IMR-90 (cell line): ENCODE data around the gene NEK4. TPM values are rescaled to one million over a fixed set of nuclear protein-coding genes. Genes with fewer than 3 reads are reported as not detected.

ENCODE experiments used
- ATAC-seq: fragments of 200-7000 bp; cut with Tn5 transposase; 2 replicates; pipeline ENCODE4 v1.9.1; 2020; ENCODE audit warnings: low read depth, mild to moderate bottlenecking, moderate library complexity
- BruUV-seq: library from RNA; stranded (reverse); fragments of 400-500 nt; replicated peaks from 2 replicates; lab custom pipeline; 2021; lab: Mats Ljungman, UMichigan
- CTCF ChIA-PET: fragments of 300-600 bp; formaldehyde crosslinking; extraction: SDS; loops from one replicate; lab custom pipeline; 2021; ENCODE audit warnings: antibody characterized with exemption; lab: Yijun Ruan, JAX
- POLR2A ChIA-PET: fragments of 300-600 bp; sonication (Branson Sonifier 250); formaldehyde crosslinking; loops from one replicate; lab custom pipeline; 2022; ENCODE audit warnings: antibody characterized with exemption; ENCODE audit not compliant: unreplicated experiment; lab: Charles Lee
- DNase-seq: peaks from one replicate; pipeline ENCODE4 v3.0.0; 2013
- H2AFZ ChIP-seq: replicated peaks from 2 replicates; pipeline ENCODE3; 2013; ENCODE audit warnings: low read length, mild to moderate bottlenecking; ENCODE audit not compliant: poor library complexity
- H2AK5ac ChIP-seq: 2 replicates; pipeline ENCODE4 v1.6.1; 2013; ENCODE audit warnings: low read depth, low read length, inconsistent platforms
- H2AK9ac ChIP-seq: replicated peaks from 2 replicates; pipeline ENCODE3; 2013; ENCODE audit warnings: mild to moderate bottlenecking, low read depth, low read length, moderate library complexity; ENCODE audit not compliant: poor library complexity
- H2BK120ac ChIP-seq: 2 replicates; pipeline ENCODE4 v1.6.1; 2013; ENCODE audit warnings: low read depth, low read length, inconsistent platforms
- H2BK15ac ChIP-seq: 3 replicates; pipeline ENCODE4 v1.6.1; 2013; ENCODE audit warnings: low read depth, low read length, inconsistent platforms
- H2BK20ac ChIP-seq: 2 replicates; pipeline ENCODE4 v1.6.1; 2013; ENCODE audit warnings: low read depth, mild to moderate bottlenecking, inconsistent platforms, low read length, moderate library complexity
- H2BK5ac ChIP-seq: 2 replicates; pipeline ENCODE4 v1.6.1; 2013; ENCODE audit warnings: mild to moderate bottlenecking, low read depth, low read length, inconsistent platforms; ENCODE audit not compliant: poor library complexity, severe bottlenecking
- H3K14ac ChIP-seq: replicated peaks from 2 replicates; pipeline ENCODE4 v1.6.1; 2013; ENCODE audit warnings: low read depth, low read length, inconsistent platforms
- H3K18ac ChIP-seq: 2 replicates; pipeline ENCODE4 v1.6.1; 2013; ENCODE audit warnings: low read depth, low read length, control low read depth
- H3K23ac ChIP-seq: 2 replicates; pipeline ENCODE4 v1.6.1; 2013; ENCODE audit warnings: low read depth, low read length, inconsistent platforms
- H3K27ac ChIP-seq: 2 replicates; pipeline ENCODE4 v1.5.1; 2013; ENCODE audit warnings: mild to moderate bottlenecking, control low read depth, low read length; ENCODE audit not compliant: insufficient read depth
- H3K27me3 ChIP-seq: 2 replicates; pipeline ENCODE4 v1.6.1; 2013; ENCODE audit warnings: low read length; ENCODE audit not compliant: control insufficient read depth, insufficient read depth
- H3K36me3 ChIP-seq: 2 replicates; pipeline ENCODE4 v1.6.1; 2013; ENCODE audit warnings: low read length, mixed read lengths; ENCODE audit not compliant: control insufficient read depth, insufficient read depth
- H3K4ac ChIP-seq: 2 replicates; pipeline ENCODE4 v1.6.1; 2013; ENCODE audit warnings: low read depth, low read length, inconsistent platforms
- H3K4me1 ChIP-seq: 2 replicates; pipeline ENCODE4 v1.6.1; 2013; ENCODE audit warnings: low read length, mixed read lengths; ENCODE audit not compliant: control insufficient read depth, insufficient read depth
- H3K4me2 ChIP-seq: 2 replicates; pipeline ENCODE4 v1.6.1; 2013; ENCODE audit warnings: low read depth, mild to moderate bottlenecking, control low read depth, low read length, moderate library complexity
- H3K4me3 ChIP-seq: 2 replicates; pipeline ENCODE4 v1.5.1; 2013; ENCODE audit warnings: low read depth, mild to moderate bottlenecking, control low read depth, low read length, moderate library complexity; ENCODE audit not compliant: insufficient read depth
- H3K56ac ChIP-seq: 2 replicates; pipeline ENCODE4 v1.6.1; 2013; ENCODE audit warnings: low read length, inconsistent platforms; ENCODE audit not compliant: insufficient read depth; ENCODE audit errors: extremely low read depth
- H3K79me1 ChIP-seq, 2 experiments: 2 replicates each; pipeline ENCODE4 v1.6.1; 2013; ENCODE audit warnings: low read length in 2 of 2, inconsistent platforms in 1 of 2, low read depth in 1 of 2
- H3K9ac ChIP-seq: 2 replicates; pipeline ENCODE4 v1.6.1; 2013; ENCODE audit warnings: low read depth, low read length, control low read depth
- H3K9me1 ChIP-seq: 2 replicates; pipeline ENCODE4 v1.6.1; 2013; ENCODE audit warnings: low read length, inconsistent platforms; ENCODE audit not compliant: insufficient read depth
- H3K9me3 ChIP-seq: 2 replicates; pipeline ENCODE4 v1.6.1; 2013; ENCODE audit warnings: low read length; ENCODE audit not compliant: control insufficient read depth, insufficient read depth
- H4K20me1 ChIP-seq: 2 replicates; pipeline ENCODE4 v1.6.1; 2013; ENCODE audit warnings: low read length, inconsistent platforms; ENCODE audit not compliant: insufficient read depth
- H4K5ac ChIP-seq: 2 replicates; pipeline ENCODE4 v1.6.1; 2013; ENCODE audit warnings: mild to moderate bottlenecking, low read depth, low read length, control low read depth
- H4K8ac ChIP-seq, 2 experiments: 2 replicates each; pipeline ENCODE4 v1.6.1; 2013; ENCODE audit warnings: low read depth in 2 of 2, low read length in 2 of 2, control low read depth in 1 of 2, inconsistent platforms in 1 of 2
- H4K91ac ChIP-seq: 2 replicates; pipeline ENCODE4 v1.6.1; 2013; ENCODE audit warnings: low read depth, low read length, inconsistent platforms; ENCODE audit not compliant: insufficient read depth
- BHLHE40 ChIP-seq: fragments of 150-350 bp; IDR thresholded peaks from 2 replicates; pipeline ENCODE4 v1.6.1; 2016; ENCODE audit warnings: mild to moderate bottlenecking, low read depth, low read length
- CEBPB ChIP-seq: IDR thresholded peaks from 2 replicates; pipeline ENCODE4 v1.6.1; 2012; ENCODE audit warnings: low read depth, low read length, improper control_type of control experiment
- CHD1 ChIP-seq: IDR thresholded peaks from 2 replicates; pipeline ENCODE4 v1.6.1; 2012; ENCODE audit warnings: low read depth, low read length, improper control_type of control experiment
- CTCF ChIP-seq: conservative IDR thresholded peaks from 2 replicates; pipeline ENCODE4 v1.5.1; 2012; ENCODE audit warnings: mild to moderate bottlenecking, low read depth, low read length, improper control_type of control experiment
- ELK1 ChIP-seq: fragments of 150-350 bp; IDR thresholded peaks from 2 replicates; pipeline ENCODE4 v1.6.1; 2016; ENCODE audit warnings: low read depth, mild to moderate bottlenecking, low read length, moderate library complexity, borderline replicate concordance
- FOS ChIP-seq: fragments of 150-350 bp; IDR thresholded peaks from 2 replicates; pipeline ENCODE4 v1.6.1; 2016; ENCODE audit warnings: low read depth, low read length
- MAFK ChIP-seq: IDR thresholded peaks from 2 replicates; pipeline ENCODE4 v1.6.1; 2012; ENCODE audit warnings: low read depth, low read length, improper control_type of control experiment
- MAZ ChIP-seq: IDR thresholded peaks from 2 replicates; pipeline ENCODE4 v1.6.1; 2012; ENCODE audit warnings: low read depth, mild to moderate bottlenecking, low read length, improper control_type of control experiment, moderate library complexity, borderline replicate concordance
- MXI1 ChIP-seq: IDR thresholded peaks from 2 replicates; pipeline ENCODE4 v1.6.1; 2012; ENCODE audit warnings: low read depth, mild to moderate bottlenecking, low read length, moderate library complexity, borderline replicate concordance
- NFE2L2 ChIP-seq: fragments of 150-350 bp; IDR thresholded peaks from 2 replicates; pipeline ENCODE4 v1.6.1; 2016; ENCODE audit warnings: low read depth, mild to moderate bottlenecking, low read length
- POLR2A ChIP-seq: IDR thresholded peaks from 2 replicates; pipeline ENCODE4 v1.6.1; 2012; ENCODE audit warnings: mild to moderate bottlenecking, low read depth, low read length
- RAD21 ChIP-seq: IDR thresholded peaks from 2 replicates; pipeline ENCODE4 v1.6.1; 2012; ENCODE audit warnings: low read length, improper control_type of control experiment
- RCOR1 ChIP-seq: IDR thresholded peaks from 2 replicates; pipeline ENCODE4 v1.6.1; 2012; ENCODE audit warnings: mild to moderate bottlenecking, low read length, improper control_type of control experiment; ENCODE audit not compliant: insufficient replicate concordance
- RFX5 ChIP-seq: IDR thresholded peaks from 2 replicates; pipeline ENCODE4 v1.8.0; 2012; ENCODE audit warnings: low read depth, mild to moderate bottlenecking, low read length, moderate library complexity
- SMC3 ChIP-seq: fragments of 150-350 bp; IDR thresholded peaks from 2 replicates; pipeline ENCODE4 v1.6.1; 2016; ENCODE audit warnings: low read depth, mild to moderate bottlenecking, antibody characterized with exemption, low read length, moderate library complexity
- USF2 ChIP-seq: fragments of 150-350 bp; IDR thresholded peaks from 2 replicates; pipeline ENCODE4 v1.6.1; 2017; ENCODE audit warnings: mild to moderate bottlenecking, antibody characterized with exemption, low read length, low read depth
- WGBS, 2 experiments: methylation state at CpG; one replicate each; pipeline versions ENCODE4 v1.1.5 to v1.1.7; 2013; ENCODE audit warnings: missing lambda C conversion rate in 2 of 2; ENCODE audit not compliant: insufficient read length in 1 of 2; ENCODE audit errors: extremely low coverage in 2 of 2; 5-methylcytosine and 5-hydroxymethylcytosine counted together
- dilution Hi-C: fragments of 300-500 bp; cut with HindIII; formaldehyde crosslinking; loops from one replicate; pipeline ENCODE4 v1.14.3; 2018; ENCODE audit warnings: low sequenced_read_pairs; ENCODE audit not compliant: unreplicated experiment
- in situ Hi-C: fragments of 300-500 bp; cut with MboI; formaldehyde crosslinking; loops from 3 replicates; pipeline ENCODE4 v1.14.3; 2019; ENCODE audit warnings: low sequenced_read_pairs, inconsistent platforms, mixed read lengths
- intact Hi-C: fragments of 100-400 bp; cut with micrococcal nuclease; formaldehyde crosslinking; loops from 2 replicates; pipeline ENCODE4 v1.10.0; 2022
- polyA plus RNA-seq, 3 experiments: library from polyadenylated mRNA; depleted of rRNA; stranded (reverse); fragments of >200 nt; gene quantifications; 2 replicates each; pipeline ENCODE4 v1.2.3, GENCODE V29; 2012; ENCODE audit warnings: low replicate concordance in 1 of 3
- total RNA-seq: library from RNA; depleted of rRNA; stranded (reverse); fragments of >200 nt; gene quantifications from 2 replicates; pipeline ENCODE4 v1.2.3, GENCODE V29; 2012

NEK4 gene
- total and polyA plus RNA-seq, 2 of the 4 experiments (the other 2 are of a cell fraction): 10.3 to 24.7 TPM

GRCh38 chr3:52722491-52722890, 48.2 kb downstream of the NEK4 start:
- no peak overlapping the region for H3K4me2 ChIP-seq
- no peak overlapping the region for H4K5ac ChIP-seq
- in situ Hi-C loops: no loop called here
- H2BK20ac ChIP-seq: no peak overlapping the region
- no peak overlapping the region for H2BK5ac ChIP-seq
- H2AK9ac ChIP-seq: no peak overlapping the region
- no peak for ATAC-seq
- H2BK15ac ChIP-seq: no peak overlapping the region
- POLR2A ChIA-PET: no interaction called here
- no peak overlapping the region for H4K91ac ChIP-seq
- intact Hi-C loops: no loop called here
- H3K9ac ChIP-seq: no peak overlapping the region
- H3K14ac ChIP-seq: no peak overlapping the region
- no peaks in the 10 kb centered on the region for H3K27me3 ChIP-seq
- no peak for TF ChIP-seq NFE2L2
- TF ChIP-seq USF2: no peak
- TF ChIP-seq MAZ: no peak
- no peak for TF ChIP-seq MXI1
- TF ChIP-seq RCOR1: no peak
- no peak for TF ChIP-seq BHLHE40
- no peak for TF ChIP-seq RAD21
- TF ChIP-seq SMC3: no peak
- no peak for TF ChIP-seq CHD1
- no peak for TF ChIP-seq MAFK
- no peak for TF ChIP-seq CTCF
- TF ChIP-seq ELK1: no peak
- no peak for TF ChIP-seq CEBPB
- TF ChIP-seq POLR2A: no peak
- TF ChIP-seq RFX5: no peak
- no peak for TF ChIP-seq FOS
- H3K9me1 ChIP-seq: no peaks in the 10 kb centered on the region
- H3K36me3 ChIP-seq: no peaks in the 10 kb centered on the region; the same call in 1 of the 2 replicates
- no peak overlapping the region for H3K27ac ChIP-seq
- no peak overlapping the region for H2AK5ac ChIP-seq
- no peak overlapping the region for H3K4me3 ChIP-seq
- no peaks in the 10 kb centered on the region for H3K79me1 ChIP-seq
- no peak overlapping the region for H4K8ac ChIP-seq
- no peaks in the 10 kb centered on the region for H3K9me3 ChIP-seq
- dilution Hi-C loops: no loop called here
- no TSS peak for BruUV-seq
- H2BK120ac ChIP-seq: no peak overlapping the region
- H2AFZ ChIP-seq: no peak overlapping the region
- H3K18ac ChIP-seq: no peak overlapping the region
- no peaks in the 10 kb centered on the region for H4K20me1 ChIP-seq
- WGBS, 2 experiments: 85% methylated on average over 2 of the region's 7 CpGs; no CpG with 5 or more reads in 1 of the 2 experiments
- H3K56ac ChIP-seq: no peak overlapping the region
- CTCF ChIA-PET: no interaction called here
- no peak for DNase-seq
- H3K4me1 ChIP-seq: no peaks in the 10 kb centered on the region
- H3K4ac ChIP-seq: no peak overlapping the region
- H3K23ac ChIP-seq: no peak overlapping the region
